Measurements from ENCODE around the gene LMX1A. TPM values are rescaled to one million over a fixed set of nuclear protein-coding genes. Genes with fewer than 3 reads are reported as not detected.

LMX1A gene
- total and polyA plus RNA-seq, 2 donors (not counting 1 experiment from before 2014, with no cell fraction given), result not detected

DNA sequence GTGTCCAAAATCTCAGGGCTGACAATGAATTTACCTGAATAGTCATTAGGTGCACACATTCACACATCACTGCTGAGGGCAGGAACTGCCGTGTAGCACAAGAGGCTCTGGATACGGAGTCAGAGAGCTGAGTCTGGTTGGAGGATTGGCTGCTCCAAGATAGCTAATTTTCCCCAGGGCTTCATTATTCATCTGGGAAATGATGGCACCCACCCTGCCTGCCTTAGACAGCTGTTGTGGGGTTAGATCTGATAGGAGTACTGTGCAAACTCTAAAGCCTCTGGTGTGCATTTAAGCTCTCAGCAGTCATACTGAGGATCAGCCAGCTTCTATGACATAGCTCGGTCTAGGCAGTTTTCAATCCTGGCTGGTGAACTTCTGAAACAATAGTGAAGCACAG, 67.0 kb downstream of the LMX1A start:
- Histone ChIP-seq H3K36me3 (replicated peaks in 1 of 2; ENCODE audit: control extremely low read depth in 1 of 2, control insufficient read depth in 1 of 2, extremely low read depth in 1 of 2, insufficient read depth in 2 of 2, low read length in 1 of 2) (no peaks in the 10 kb centered on the region), H3K4me3 (ENCODE audit: control extremely low read depth in 1 of 5, extremely low read depth in 1 of 5, insufficient read depth in 1 of 5, low read depth in 2 of 5, low read length in 4 of 5) (no peak overlapping the region), H3K9ac (ENCODE audit: low read length) (no peak overlapping the region), H2AFZ (ENCODE audit: insufficient read depth, low read depth, low read length, poor library complexity, severe bottlenecking) (no peak overlapping the region), H3K27ac (ENCODE audit: low read length in 2 of 2) (no peak overlapping the region), H3K79me2 (ENCODE audit: control insufficient read depth, insufficient read depth, low read length) (no peaks in the 10 kb centered on the region), H3K4me2 (replicated peaks; ENCODE audit: low read depth, low read length, poor library complexity, severe bottlenecking) (no peak overlapping the region), H3K9me3 (ENCODE audit: control extremely low read depth in 1 of 3, control insufficient read depth in 2 of 3, insufficient read depth in 1 of 3, low read length in 2 of 3) (peaks cover 0 to 1% (median 0%) of the 10 kb centered on the region in 3 donors), H4K20me1 (ENCODE audit: control insufficient read depth, insufficient read depth, low read length, poor library complexity, severe bottlenecking) (no peaks in the 10 kb centered on the region), H3K27me3 (replicated peaks in 1 of 4; ENCODE audit: control extremely low read depth in 1 of 4, control insufficient read depth in 3 of 4, insufficient read depth in 4 of 4, low read length in 3 of 4) (peaks cover 0 to 19% (median 6%) of the 10 kb centered on the region in 4 experiments), H3K4me1 (ENCODE audit: control insufficient read depth in 2 of 2, insufficient read depth in 2 of 2, low read length in 2 of 2) (no peaks in the 10 kb centered on the region)
- H3K4me1 Mint-ChIP-seq, result no peaks in the 10 kb centered on the region
- H3K9me3 Mint-ChIP-seq (ENCODE audit: insufficient read depth), result peaks cover 3% of the 10 kb centered on the region
- H3K27ac Mint-ChIP-seq, result no peak overlapping the region
- TF ChIP-seq CTCF (IDR thresholded peaks at IDR 0.05) (no peak), EZH2 (IDR thresholded peaks at IDR 0.05; ENCODE audit: borderline replicate concordance, insufficient read depth, low read depth, low read length, poor library complexity, severe bottlenecking) (no peak)
- ChIA-PET CTCF (no interaction called here), POLR2A (no interaction called here)
- 93% methylated on average over 3 of the region's 3 CpGs for WGBS (ENCODE audit: insufficient coverage)
- DNase-seq (no peak), ATAC-seq (ENCODE audit: low read depth) (no peak)
- intact Hi-C loops (cut with micrococcal nuclease), result no loop called here
- H3K27me3 Mint-ChIP-seq, result peaks cover 44% of the 10 kb centered on the region
- H3K4me3 Mint-ChIP-seq, result no peak overlapping the region

DNA sequence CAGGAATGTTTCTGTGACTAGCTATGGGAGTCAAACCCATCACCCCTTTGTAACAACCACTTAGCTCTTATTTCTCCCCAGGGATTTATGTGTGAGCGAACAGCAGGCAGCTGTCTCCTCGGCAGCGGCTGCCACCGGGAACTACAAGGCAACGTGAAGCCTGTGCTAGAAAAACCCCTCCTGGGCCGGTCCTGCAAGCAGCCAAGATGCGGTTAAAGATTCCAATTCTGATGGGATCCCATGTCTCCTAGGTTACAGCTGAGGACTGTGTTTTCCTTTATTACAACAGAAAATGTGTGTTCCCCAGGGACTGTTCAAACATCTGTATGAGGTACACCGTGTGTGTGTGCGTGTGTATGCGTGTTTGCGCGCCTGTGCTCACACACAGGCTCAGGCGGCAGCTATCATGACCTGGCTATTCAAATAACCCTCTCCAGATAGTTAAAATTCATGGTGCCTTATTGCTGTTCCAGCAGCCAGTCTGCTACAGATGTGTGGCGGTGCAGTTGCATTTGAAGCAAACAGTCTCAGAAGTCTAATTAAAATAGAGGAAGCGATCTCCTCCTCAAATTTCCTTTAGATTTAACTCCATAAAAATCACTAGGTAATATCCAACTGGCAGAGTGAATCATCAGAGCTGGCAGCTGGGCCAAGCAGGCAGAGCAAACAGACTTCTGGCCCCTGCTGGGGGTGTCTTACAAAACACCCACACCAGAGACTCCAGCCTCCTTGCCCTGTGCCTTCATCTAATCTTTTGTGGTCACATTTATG, 68.0 kb downstream of the LMX1A start:
- Histone ChIP-seq H3K36me3 (replicated peaks in 1 of 2; ENCODE audit: control extremely low read depth in 1 of 2, control insufficient read depth in 1 of 2, extremely low read depth in 1 of 2, insufficient read depth in 2 of 2, low read length in 1 of 2) (no peaks in the 10 kb centered on the region), H3K9me3 (ENCODE audit: control extremely low read depth in 1 of 3, control insufficient read depth in 2 of 3, insufficient read depth in 1 of 3, low read length in 2 of 3) (no peaks in the 10 kb centered on the region), H3K27me3 (replicated peaks in 1 of 4; ENCODE audit: control extremely low read depth in 1 of 4, control insufficient read depth in 3 of 4, insufficient read depth in 4 of 4, low read length in 3 of 4) (peaks cover 0 to 22% (median 6%) of the 10 kb centered on the region in 4 experiments), H3K27ac (ENCODE audit: low read length in 2 of 2) (no peak overlapping the region), H3K4me2 (replicated peaks; ENCODE audit: low read depth, low read length, poor library complexity, severe bottlenecking) (no peak overlapping the region), H3K4me1 (ENCODE audit: control insufficient read depth in 2 of 2, insufficient read depth in 2 of 2, low read length in 2 of 2) (no peaks in the 10 kb centered on the region), H3K79me2 (ENCODE audit: control insufficient read depth, insufficient read depth, low read length) (no peaks in the 10 kb centered on the region), H3K4me3 (ENCODE audit: control extremely low read depth in 1 of 5, extremely low read depth in 1 of 5, insufficient read depth in 1 of 5, low read depth in 2 of 5, low read length in 4 of 5) (no peak overlapping the region), H2AFZ (ENCODE audit: insufficient read depth, low read depth, low read length, poor library complexity, severe bottlenecking) (no peak overlapping the region), H3K9ac (ENCODE audit: low read length) (no peak overlapping the region), H4K20me1 (ENCODE audit: control insufficient read depth, insufficient read depth, low read length, poor library complexity, severe bottlenecking) (no peaks in the 10 kb centered on the region)
- POLR2A ChIA-PET, result no interaction called here
- intact Hi-C loops (cut with micrococcal nuclease), result no loop called here
- ATAC-seq (ENCODE audit: low read depth) (no peak), DNase-seq (no peak)
- no peak for TF ChIP-seq CTCF (IDR thresholded peaks at IDR 0.05)
- no peak for TF ChIP-seq EZH2 (IDR thresholded peaks at IDR 0.05; ENCODE audit: borderline replicate concordance, insufficient read depth, low read depth, low read length, poor library complexity, severe bottlenecking)
- H3K4me1 Mint-ChIP-seq, result no peaks in the 10 kb centered on the region
- peaks cover 55% of the 10 kb centered on the region for H3K27me3 Mint-ChIP-seq
- peaks cover 3% of the 10 kb centered on the region for H3K9me3 Mint-ChIP-seq (ENCODE audit: insufficient read depth)
- CTCF ChIA-PET, result no interaction called here
- WGBS (ENCODE audit: insufficient coverage), result 59% methylated on average over 12 of the region's 15 CpGs
- H3K27ac Mint-ChIP-seq, result no peak overlapping the region
- H3K4me3 Mint-ChIP-seq, result no peak overlapping the region

Data from B cell (primary cell).